Activated naive CD4-positive, alpha-beta T cell (primary cell): ENCODE data around the gene GOSR2.
"Not testable (repeated sequence)": the region's sequence is repeated elsewhere in the genome, so short reads cannot be mapped to it uniquely, and the experiment has no call there.

Experiments used
- DNase-seq, 4 experiments: peaks; one replicate each; lab custom pipeline; 2025; lab: John Stamatoyannopoulos, UW

GOSR2 gene

GRCh38 chr17:46894024-46894423 lies 28.9 kb upstream of the GOSR2 start:
- DNase-seq, result no peak

- DNase-seq, result no peak
These were observed 28.3 kb upstream of the GOSR2 start for GRCh38 chr17:46894476-46895151.

GRCh38 chr17:46895171-46895570 lies 27.8 kb upstream of the GOSR2 start:
- DNase-seq, result no peak

GRCh38 chr17:46896991-46897390 lies 26.0 kb upstream of the GOSR2 start:
- no peak for DNase-seq

- DNase-seq, result no peak
These were observed 24.6 kb upstream of the GOSR2 start for GRCh38 chr17:46898364-46898763.

GRCh38 chr17:46898860-46899259 lies 24.1 kb upstream of the GOSR2 start:
- DNase-seq, result no peak

- DNase-seq, result no peak
These were observed 21.7 kb upstream of the GOSR2 start for GRCh38 chr17:46901291-46901690.

GRCh38 chr17:46903762-46904672 lies 18.9 kb upstream of the GOSR2 start:
- no peak for DNase-seq

- DNase-seq, result no peak
These were observed 14.8 kb upstream of the GOSR2 start for GRCh38 chr17:46908068-46908737.

- DNase-seq, result no peak
These were observed 12.6 kb upstream of the GOSR2 start for GRCh38 chr17:46910179-46910927.

GRCh38 chr17:46911311-46911710 lies 11.6 kb upstream of the GOSR2 start:
- no peak for DNase-seq

GRCh38 chr17:46915596-46915995 lies 7.4 kb upstream of the GOSR2 start:
- no peak for DNase-seq

- no peak for DNase-seq
These were observed 6.7 kb upstream of the GOSR2 start for GRCh38 chr17:46916211-46916610.

- DNase-seq, result no peak
These were observed 6.3 kb upstream of the GOSR2 start for GRCh38 chr17:46916623-46917022.

GRCh38 chr17:46917041-46917440 lies 5.9 kb upstream of the GOSR2 start:
- DNase-seq, result no peak

- no peak for DNase-seq
These were observed 5.4 kb upstream of the GOSR2 start for GRCh38 chr17:46917516-46917915.

GRCh38 chr17:46921962-46922361 lies 998 bp upstream of the GOSR2 start:
- DNase-seq, result not testable (repeated sequence)

- DNase-seq, result no peak
These were observed 515 bp upstream of the GOSR2 start for GRCh38 chr17:46922487-46922803.

GRCh38 chr17:46925185-46925868 lies 2.4 kb downstream of the GOSR2 start:
- no peak for DNase-seq

- no peak for DNase-seq
These were observed 5.7 kb downstream of the GOSR2 start for GRCh38 chr17:46928467-46929261.

GRCh38 chr17:46929413-46929812 lies 6.5 kb downstream of the GOSR2 start:
- no peak for DNase-seq
